Forelimb muscle (tissue), 1 donor: Measurements from ENCODE around the gene NUAK1. TPM values are rescaled to one million over a fixed set of nuclear protein-coding genes. Genes with fewer than 3 reads are reported as not detected.

Experiments
- DNase-seq: peaks from one replicate; pipeline ENCODE4 v3.0.0-alpha.2; 2013; ENCODE audit warnings: low read depth
- polyA plus RNA-seq: library from polyadenylated mRNA; unstranded; fragments of 120-200 nt; gene quantifications from one replicate; pipeline ENCODE4 v1.2.1, GENCODE V29; 2013; ENCODE audit not compliant: insufficient read length

The NUAK1 gene
- polyA plus RNA-seq, 1 donor = 9.6 TPM

DNA sequence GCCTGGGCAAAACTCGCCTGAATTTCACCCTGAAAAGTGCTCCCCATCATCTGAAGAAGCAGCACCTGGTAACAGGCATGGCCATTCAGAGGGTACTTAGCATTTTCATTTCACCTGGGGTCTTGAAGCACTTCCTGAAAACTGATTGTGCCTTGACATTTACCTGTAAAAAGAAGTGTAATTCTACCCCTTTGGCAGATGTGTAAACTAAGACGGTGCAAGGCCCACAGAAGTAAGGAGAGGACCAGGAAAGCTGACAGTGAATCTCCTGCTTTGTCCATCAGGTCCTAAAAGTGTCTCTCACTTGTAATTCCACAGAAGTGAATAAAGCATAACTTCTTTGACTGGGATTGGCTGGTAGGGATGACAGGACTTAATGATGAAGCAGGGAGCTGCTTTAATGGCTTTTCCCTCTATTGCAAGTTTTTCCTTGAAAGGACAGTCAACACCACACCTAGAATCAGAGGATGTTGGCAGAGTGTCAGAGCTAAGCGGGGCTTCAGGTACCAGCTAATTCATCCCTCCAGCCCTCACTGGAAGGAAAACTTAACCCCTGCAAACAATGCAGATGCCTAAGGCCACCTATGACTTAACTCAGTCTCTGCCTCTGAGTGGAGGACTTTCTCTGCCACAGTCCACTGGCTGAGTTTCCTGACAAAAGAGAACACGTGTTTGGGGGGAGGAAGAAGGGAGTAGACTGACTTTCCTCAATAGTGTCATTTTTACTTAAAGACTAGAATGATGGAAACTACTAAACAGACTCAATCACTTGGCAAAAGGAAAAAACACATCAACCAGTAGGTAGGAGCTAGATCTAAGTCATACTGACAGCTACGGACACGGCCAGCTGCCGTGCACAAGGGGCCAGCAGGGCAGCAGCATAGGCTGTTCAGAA is 74.7 kb downstream of the NUAK1 start:
- DNase-seq = no peak

GRCh38 chr12:106062693-106063092 is 76.1 kb downstream of the NUAK1 start:
- no peak for DNase-seq

DNA sequence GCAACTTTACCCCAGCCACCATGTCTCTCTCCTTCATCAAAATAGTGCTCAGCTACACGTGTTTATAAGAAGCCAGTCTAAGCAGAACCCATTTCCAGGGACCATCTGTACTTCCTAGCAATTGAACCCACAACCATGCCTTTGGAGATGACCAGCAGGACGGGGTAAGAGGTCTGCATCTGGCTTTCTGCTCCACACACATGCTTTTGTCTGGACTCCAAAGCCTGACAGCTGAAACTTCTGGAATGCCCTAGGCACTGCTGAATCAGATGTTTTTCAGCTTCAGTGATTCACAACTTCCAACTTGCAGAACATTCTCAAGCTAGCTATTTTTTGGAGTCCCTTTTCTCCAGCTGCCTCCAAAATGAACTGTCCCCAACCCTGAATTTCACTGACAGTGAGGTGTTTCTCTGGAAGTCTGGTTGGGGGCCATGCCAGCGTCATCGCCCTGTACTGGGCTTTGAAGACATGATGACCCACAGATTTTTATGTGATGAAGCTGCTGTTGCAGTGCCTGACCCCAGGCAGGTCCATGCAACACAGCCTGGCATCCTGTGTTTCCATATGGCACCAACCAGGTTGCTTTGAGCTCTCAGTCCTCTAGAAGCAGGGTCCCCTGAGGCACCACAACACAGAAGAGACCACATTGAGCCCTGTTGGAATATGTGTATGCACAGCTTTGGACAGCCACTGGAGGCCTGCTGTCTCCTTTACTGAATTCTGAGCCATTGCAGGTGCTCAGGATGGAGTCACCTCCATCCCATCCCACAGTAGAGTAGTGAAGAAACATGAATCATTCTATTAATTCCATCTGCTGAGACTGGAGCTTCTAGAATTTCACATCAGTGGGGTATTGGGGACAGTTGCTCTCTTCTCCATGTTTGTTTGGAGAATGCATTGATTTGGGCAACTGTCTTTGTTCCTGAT is 80.2 kb downstream of the NUAK1 start:
- no peak for DNase-seq

DNA sequence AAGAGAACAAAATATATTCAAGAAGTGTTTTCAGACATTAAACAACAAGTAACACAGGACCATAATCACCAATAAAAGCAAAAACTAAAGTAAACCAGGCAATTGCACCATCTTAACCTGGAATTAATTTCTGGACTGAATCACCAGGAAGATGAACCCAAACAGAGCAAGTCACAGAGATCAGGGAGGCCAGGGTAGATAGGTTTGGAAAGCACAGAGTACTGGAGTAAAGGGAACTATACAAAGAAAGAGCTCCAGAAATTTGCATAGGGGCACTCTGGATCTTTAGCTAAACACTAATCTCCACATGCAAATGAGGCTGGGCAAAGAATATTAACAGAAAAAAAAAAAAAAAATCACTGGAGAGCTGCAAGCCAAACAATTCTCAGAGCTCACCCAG is 84.7 kb downstream of the NUAK1 start:
- DNase-seq = no peak

- no peak for DNase-seq
Measured at GRCh38 chr12:106051853-106052531, 86.8 kb downstream of the NUAK1 start.

DNA sequence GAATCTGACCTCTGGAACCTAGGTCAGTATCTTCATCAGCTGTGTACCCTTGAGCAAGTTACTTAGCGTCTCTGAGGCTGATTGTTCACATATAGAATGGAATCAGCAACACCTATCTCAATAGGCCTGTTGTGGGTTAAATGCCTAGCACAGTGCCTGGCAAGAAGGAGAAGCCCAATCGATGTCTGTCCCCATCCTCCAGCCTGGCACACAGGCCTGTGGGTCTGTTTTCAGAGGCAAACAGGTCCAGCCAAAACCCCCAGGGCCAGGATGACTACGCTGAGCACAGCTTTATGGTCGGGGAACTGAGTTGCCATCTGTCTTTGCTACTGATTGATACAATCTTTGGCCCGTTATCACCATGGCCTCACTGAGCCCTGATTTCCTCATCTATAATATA is 89.2 kb downstream of the NUAK1 start:
- DNase-seq = no peak

GRCh38 chr12:106049105-106049504 is 89.6 kb downstream of the NUAK1 start:
- DNase-seq = no peak

DNA sequence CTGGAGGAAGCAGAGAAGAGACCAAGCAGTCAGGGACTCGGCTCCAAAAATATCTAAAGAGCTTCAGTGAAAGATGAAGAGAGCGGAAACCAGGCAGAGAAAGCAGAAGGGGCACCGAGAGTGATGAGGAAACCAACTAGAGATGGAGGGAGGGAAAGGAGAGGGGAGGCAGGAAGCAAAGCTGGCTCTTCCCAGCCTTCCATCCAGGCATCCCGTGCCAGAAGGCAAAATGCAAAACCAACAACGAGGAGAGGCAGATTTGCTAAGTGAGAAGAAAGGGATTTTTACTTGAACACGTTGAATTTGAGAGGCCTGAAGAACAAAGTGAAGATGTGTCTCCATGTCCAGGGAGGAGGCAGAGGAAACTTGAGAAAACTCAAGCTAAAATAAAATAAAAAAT is 90.1 kb downstream of the NUAK1 start:
- DNase-seq = no peak

DNA sequence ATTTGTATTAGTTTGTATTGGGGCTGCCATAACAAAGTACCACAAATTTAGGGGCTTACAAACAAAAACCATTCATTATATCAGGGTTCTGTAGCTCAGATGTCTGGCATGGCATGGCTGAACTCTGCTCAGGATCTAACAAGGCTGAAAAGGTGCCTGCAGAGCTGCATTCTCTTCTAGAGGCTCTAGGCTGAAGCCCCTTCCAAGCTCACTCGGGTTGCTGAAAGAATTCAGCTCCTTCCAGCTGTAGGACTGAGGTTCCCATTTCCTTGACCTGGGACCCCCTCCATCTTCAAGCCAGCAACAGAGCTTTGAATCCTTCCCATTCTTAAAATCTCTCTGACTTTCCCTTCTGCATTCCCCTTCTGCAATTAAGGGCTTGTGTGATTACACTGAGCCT is 90.7 kb downstream of the NUAK1 start:
- no peak for DNase-seq

DNA sequence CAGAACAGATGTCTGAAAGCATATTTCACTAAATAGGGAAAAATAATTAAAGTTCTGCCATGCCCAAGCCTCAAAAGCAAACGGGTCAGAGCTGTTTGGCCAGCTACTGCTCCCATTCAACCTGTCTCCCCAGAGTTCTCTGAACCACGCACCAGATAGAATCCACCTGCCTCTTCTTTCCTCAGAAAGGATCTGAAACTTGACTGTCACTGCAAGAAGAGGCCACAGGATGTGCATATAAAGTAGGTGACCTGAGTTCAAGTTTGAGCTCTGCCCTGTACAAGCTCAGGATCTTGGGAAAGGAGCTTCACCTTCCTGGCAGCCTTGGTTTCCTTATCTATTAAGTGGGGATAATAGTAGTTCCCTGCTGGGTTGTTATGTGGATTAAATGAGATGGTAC is 91.8 kb downstream of the NUAK1 start:
- no peak for DNase-seq

DNA sequence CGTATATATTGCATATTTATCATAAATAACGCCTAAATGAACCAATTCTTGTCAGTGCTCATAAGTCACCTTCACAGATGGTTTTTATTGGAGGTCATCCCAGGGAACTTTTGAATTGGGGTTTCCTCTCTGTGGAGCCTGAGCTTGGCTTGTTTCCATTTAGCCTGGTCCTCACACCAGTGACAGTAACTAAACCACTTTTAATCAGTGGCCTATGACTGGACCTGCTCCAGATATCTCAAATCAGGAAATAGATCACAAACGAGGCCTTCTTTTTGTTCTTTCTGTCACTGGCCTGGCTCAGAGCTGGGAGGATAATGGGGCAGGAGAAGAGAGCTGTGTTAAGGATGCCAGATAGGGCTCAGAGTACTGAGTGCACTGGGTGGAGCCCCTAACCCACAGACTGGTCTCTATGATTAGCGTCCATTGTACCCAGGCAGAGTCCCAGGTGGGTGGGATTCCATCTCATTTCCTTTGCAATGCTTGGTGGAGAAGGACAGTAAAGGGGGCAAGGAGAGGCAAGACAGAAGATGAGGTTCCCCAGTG is 92.4 kb downstream of the NUAK1 start:
- no peak for DNase-seq

GRCh38 chr12:106045251-106045674 is 93.5 kb downstream of the NUAK1 start:
- DNase-seq = no peak

GRCh38 chr12:106044773-106045172 is 94.0 kb downstream of the NUAK1 start:
- DNase-seq = no peak

GRCh38 chr12:106042037-106042436 is 96.7 kb downstream of the NUAK1 start:
- no peak for DNase-seq

- DNase-seq = no peak
Measured at GRCh38 chr12:106040521-106040920, 98.2 kb downstream of the NUAK1 start.

DNA sequence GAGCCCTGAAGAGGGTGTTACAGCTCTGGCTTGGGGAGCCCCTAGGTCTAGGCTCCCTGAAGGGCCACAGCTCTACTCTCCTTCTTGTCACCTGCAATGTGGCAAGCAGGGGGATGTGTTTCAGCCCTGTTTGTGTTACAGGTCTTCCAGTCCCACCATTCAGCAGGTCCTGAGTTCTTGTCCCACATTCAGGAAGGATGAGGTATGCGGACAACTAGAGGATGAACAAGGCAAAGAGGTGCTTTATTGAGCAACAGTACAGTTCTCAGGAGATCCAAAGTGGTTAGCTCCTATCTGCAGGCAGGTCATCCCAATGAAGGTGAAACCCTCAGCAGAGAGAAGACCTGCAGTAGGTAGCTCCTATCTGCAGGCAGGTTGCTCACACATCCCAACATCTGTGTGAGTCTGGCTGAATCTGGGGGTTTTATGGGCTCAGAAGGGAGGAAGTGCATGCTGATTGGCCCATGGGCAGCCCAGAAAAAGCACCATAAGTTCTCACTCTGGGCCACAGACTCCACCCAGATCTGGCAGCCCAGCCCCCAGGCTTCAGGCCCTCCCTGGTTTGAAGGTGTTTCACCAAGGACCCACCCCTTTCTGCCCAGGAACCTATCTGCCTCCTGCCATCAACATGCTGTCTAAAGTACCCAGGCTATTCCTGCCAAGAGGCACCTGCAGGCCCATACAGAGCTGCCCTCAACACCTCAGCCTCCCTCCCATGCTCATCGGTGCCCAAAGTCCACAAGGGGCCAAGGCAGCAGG is 98.9 kb downstream of the NUAK1 start:
- DNase-seq = no peak

- no peak for DNase-seq
Measured at GRCh38 chr12:106039242-106039641, 99.5 kb downstream of the NUAK1 start.

DNA sequence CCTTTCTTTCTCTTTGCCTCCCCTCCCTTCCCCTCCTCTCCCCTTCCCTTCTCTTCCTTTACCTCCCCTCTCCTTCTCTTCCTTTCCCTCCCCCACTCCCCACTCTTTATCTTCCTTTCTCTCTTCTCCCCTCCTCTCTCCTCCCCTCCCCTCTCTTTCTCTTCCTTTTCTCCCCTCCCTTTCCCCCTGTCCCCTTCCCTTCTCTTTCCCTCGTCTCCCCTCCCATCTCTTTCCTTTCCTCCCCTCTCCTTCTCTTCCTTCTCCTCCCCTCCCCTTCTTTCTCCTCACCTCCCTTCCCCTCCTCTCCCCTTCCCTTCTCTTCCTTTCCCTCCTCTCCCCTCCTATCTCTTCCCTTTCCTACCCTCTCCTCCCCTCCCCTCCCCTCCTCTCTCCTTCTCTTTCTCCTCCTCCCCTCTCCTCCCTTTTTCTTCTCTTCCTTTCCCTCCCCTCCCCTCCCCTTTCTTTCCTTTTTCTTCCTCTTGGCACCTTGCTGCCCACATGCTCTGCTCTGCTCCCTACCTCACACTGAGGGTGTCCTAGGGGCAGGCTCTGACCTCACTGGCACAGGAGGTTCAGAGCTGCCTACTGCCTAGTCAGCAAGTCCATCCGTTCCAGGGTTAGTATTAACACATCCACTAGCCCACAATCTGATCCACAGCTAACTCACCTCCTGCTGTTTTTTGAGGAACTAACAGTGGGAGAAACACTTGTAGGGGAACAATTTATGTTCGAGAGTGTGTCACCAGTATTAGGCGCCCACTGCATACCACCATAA is 101.0 kb downstream of the NUAK1 start:
- DNase-seq = no peak

DNA sequence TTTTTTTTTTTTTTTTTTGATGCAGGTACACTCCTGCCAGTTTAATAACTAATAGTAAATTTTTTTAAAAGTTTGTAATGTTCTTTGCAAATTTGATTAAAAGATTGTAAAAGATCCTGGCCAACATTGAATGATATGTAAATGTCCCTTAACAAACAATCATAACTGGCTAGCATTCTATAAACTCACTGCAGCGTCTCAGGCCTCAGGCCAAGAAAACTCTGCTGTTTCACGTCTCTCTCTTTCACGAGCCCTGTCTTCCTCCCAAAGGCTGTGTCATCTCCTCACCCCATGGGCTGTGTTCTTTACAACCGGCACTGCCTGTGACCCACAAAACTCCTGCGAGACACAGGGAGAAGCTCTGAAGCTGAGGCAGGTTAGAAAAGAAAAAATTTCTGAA is 103.3 kb downstream of the NUAK1 start:
- no peak for DNase-seq

DNA sequence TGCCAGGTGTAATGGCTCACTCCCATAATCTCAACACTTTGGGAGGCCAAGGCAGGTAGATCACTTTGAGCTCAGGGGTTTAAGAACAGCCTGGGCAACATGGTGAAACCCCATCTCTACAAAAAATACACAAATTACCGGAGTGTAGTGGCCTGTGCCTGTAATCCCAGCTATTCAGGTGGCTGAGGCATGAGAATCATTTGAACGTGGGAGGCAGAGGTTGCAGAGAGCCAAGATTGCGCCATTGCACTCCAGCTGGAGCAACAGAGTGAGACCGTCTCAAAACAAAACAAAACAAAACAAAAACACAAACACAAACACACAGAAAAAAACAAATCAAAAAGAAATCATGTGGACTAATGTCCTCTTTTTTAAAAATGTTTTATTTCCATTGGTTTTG is 104.4 kb downstream of the NUAK1 start:
- DNase-seq = no peak
